Adrenal gland (tissue), 12 donors: ENCODE results near the gene ST8SIA1. TPM values are rescaled to one million over a fixed set of nuclear protein-coding genes. Genes with fewer than 3 reads are reported as not detected.

Experiments
- DNase-seq, 7 donors: peaks; one replicate each; pipeline ENCODE4 v3.0.0-alpha.2; 2019 to 2020
- H3K27ac ChIP-seq, 5 donors: fragments of 200-600 bp; sonication (generic) in 4 of 5; 1 replicate in 3 of 5; 2 replicates in 2 of 5; pipeline versions ENCODE4 v1.5.1 to v1.8.0; 2016 to 2020; ENCODE audit warnings: mild to moderate bottlenecking in 1 of 5
- H3K27me3 ChIP-seq: fragments of 200-600 bp; 2 replicates; pipeline ENCODE4 v1.8.0; 2021
- H3K36me3 ChIP-seq, 2 donors: fragments of 200-600 bp; replicated peaks in 1 of 2; 1 replicate in 1 of 2; 2 replicates in 1 of 2; pipeline versions ENCODE4 v1.5.1 to v1.8.0; 2018 to 2022
- H3K4me1 ChIP-seq, 2 donors: fragments of 200-600 bp; replicated peaks in 1 of 2; 1 replicate in 1 of 2; 2 replicates in 1 of 2; pipeline versions ENCODE4 v1.5.1 to v1.8.0; 2018 to 2021
- H3K4me3 ChIP-seq, 4 donors: fragments of 200-600 bp; sonication (generic) in 3 of 4; one replicate each; pipeline ENCODE4 v1.5.1; 2016 to 2018
- H3K9me3 ChIP-seq, 3 donors: fragments of 200-600 bp; sonication (generic) in 1 of 3; replicated peaks in 1 of 3; 1 replicate in 2 of 3; 2 replicates in 1 of 3; pipeline versions ENCODE4 v1.5.1 to v1.8.0; 2016 to 2021
- POLR2A ChIP-seq, 2 donors: fragments of 450-650 bp; IDR thresholded peaks; one replicate each; pipeline ENCODE4 v1.6.1; 2017; ENCODE audit warnings: antibody characterized with exemption in 2 of 2, mild to moderate bottlenecking in 2 of 2, moderate library complexity in 1 of 2
- WGBS, 4 donors: extraction: QIAGEN DNeasy Blood & Tissue Kit in 2 of 4; methylation state at CpG; one replicate each; pipeline versions ENCODE4 v1.1.5 to v1.1.7; 2013 to 2017; 5-methylcytosine and 5-hydroxymethylcytosine counted together
- intact Hi-C, 2 donors: fragments of 100-400 bp; cut with DNase I; formaldehyde crosslinking; loops; one replicate each; pipeline versions ENCODE4 v1.14.1 to v1.15.0; 2022 to 2023
- polyA plus RNA-seq, 3 donors: library from polyadenylated mRNA; stranded (reverse); fragments of 200-250 nt in 2 of 3; fragments of 350-450 nt in 1 of 3; fragmentation: Illumina TruSeq in 1 of 3; extraction: RNeasy Lipid Tissue Mini Kit (QIAGEN cat#74804) in 1 of 3; gene quantifications; one replicate each; pipeline ENCODE4 v1.2.3, GENCODE V29; 2013 to 2014
- total RNA-seq, 9 donors: library from RNA; depleted of rRNA in 4 of 9; stranded (reverse); fragments of >200 nt in 4 of 9; fragments of 120-200 nt in 1 of 9; fragmentation: NEBNext Ultra II Directional in 1 of 9; extraction: Animal tissue kit (Norgen Biotek cat#: 25700) in 1 of 9; gene quantifications; one replicate each; pipeline versions ENCODE4 v1.1.0 to v1.2.4, GENCODE V29; 2013 to 2023
- TF ChIP-seq, protein P1 (sequence below), 6 experiments: fragments of 450-650 bp in 4 of 6; fragments of 200-600 bp in 2 of 6; sonication (generic) in 1 of 6; IDR thresholded peaks; 1 replicate in 5 of 6; 2 replicates in 1 of 6; pipeline versions ENCODE4 v1.5.1 to v1.8.0; 2016 to 2021; ENCODE audit warnings: antibody characterized with exemption in 6 of 6, mild to moderate bottlenecking in 2 of 6, moderate library complexity in 1 of 6
- donor health status: healthy with polysubstance abuse.
- donor health status: Bipolar disorder and iron deficiency.
- donor health status: DM: yes; HTN: yes; CAD: no.
- donor health status: DM: no; HTN: no; CAD: no.
- donor health status: DM: no; HTN: no; CAD: no.
- donor health status: DM: yes; HTN: yes; CAD: no.

Gene ST8SIA1
- total and polyA plus RNA-seq, 12 donors, result 3.1 to 37.8 (median 11.8) TPM

DNA sequence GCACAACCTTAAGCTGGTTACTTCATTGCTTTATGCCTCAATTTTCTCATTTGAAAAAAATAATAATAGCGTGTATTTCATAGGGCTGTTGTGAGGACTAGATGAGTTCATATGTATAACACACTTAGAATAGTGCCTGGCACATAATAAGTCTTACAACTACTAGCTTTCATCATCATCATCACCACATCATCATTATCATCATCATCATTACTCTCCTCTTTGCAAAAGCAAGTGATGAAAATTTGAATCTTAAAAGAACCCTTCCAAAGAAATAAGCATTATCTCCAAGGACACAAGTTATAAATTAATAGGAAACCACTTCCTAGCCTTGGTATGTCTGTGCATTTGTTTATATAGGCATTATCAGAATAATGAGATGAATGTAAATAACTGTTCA lies 117.0 kb downstream of the ST8SIA1 start:
- no peak for DNase-seq
- Histone ChIP-seq H3K9me3 (no peaks in the 10 kb centered on the region), H3K4me3 (no peak overlapping the region), H3K36me3 (no peaks in the 10 kb centered on the region), H3K27ac (no peak overlapping the region), H3K4me1 (no peaks in the 10 kb centered on the region), H3K27me3 (no peaks in the 10 kb centered on the region)
- TF ChIP-seq, protein P1, sequence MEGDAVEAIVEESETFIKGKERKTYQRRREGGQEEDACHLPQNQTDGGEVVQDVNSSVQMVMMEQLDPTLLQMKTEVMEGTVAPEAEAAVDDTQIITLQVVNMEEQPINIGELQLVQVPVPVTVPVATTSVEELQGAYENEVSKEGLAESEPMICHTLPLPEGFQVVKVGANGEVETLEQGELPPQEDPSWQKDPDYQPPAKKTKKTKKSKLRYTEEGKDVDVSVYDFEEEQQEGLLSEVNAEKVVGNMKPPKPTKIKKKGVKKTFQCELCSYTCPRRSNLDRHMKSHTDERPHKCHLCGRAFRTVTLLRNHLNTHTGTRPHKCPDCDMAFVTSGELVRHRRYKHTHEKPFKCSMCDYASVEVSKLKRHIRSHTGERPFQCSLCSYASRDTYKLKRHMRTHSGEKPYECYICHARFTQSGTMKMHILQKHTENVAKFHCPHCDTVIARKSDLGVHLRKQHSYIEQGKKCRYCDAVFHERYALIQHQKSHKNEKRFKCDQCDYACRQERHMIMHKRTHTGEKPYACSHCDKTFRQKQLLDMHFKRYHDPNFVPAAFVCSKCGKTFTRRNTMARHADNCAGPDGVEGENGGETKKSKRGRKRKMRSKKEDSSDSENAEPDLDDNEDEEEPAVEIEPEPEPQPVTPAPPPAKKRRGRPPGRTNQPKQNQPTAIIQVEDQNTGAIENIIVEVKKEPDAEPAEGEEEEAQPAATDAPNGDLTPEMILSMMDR (IDR thresholded peaks at IDR 0.05), result no peak
- TF ChIP-seq POLR2A (IDR thresholded peaks at IDR 0.05), result no peak
- intact Hi-C loops, result no loop called here
- 83 to 97% (median 92%) methylated on average over 1 of the region's 1 CpG for WGBS, 4 donors

DNA sequence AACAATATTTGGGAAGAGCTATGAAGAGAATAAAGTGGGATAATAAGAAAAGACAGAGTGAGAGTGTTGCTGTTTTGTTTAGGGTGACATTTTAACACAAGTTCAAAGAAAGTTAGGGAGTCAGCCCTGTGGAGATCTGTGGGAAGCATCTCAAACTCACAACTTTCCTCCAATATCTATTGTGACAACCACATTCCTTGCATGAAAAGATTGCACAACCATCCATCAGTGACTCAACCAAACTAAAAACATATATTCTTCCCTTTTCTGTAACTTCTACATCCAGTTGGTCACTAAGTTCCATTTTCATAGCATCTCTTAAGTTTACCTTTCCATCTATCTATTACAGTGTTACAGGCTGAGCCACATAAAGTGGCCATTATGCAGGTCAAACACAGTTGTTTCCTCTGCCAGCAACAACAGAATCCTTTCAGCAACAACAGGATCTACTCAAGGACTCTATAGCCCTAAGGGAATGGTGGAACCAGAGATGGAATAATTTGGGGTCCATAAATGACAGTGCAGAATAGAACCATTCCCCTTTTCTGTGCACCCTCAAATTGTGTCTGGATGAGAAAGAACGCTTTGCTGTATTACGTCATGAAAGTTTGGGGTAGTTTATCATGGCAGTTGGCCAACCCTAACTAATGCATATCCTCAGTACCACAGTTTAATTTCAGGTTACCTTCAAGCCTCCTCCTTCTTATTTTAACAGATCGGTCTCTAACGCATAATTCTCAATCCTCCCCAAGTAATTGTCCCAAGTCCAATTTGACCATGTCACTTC lies 118.8 kb downstream of the ST8SIA1 start:
- no peaks in the 10 kb centered on the region for H3K4me1 ChIP-seq

DNA sequence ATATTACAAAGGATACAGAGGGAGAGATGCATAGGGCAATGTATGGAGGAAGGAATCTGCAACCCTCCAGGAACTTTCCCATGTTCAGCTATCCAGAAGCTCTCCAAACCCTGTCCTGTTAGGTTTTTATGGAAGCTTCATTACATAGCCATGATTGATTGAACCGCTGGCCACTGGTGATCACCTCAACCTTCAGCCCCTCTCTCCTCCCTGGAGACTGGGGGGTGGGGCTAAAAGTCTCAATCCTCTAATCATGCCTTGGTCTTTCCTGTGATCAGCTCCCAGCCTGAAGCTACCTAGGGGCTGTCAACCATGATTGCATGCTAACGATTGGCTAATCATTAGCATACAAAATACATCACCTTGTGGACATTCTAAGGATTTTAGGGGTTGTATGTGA lies 123.4 kb downstream of the ST8SIA1 start:
- WGBS, 4 donors, result 94 to 100% (median 98%) methylated on average over 2 of the region's 2 CpGs
- intact Hi-C loops, result no loop called here
- Histone ChIP-seq H3K36me3 (no peaks in the 10 kb centered on the region), H3K4me1 (no peaks in the 10 kb centered on the region), H3K27me3 (no peaks in the 10 kb centered on the region), H3K9me3 (no peaks in the 10 kb centered on the region), H3K4me3 (no peak overlapping the region), H3K27ac (no peak overlapping the region)
- DNase-seq, result no peak
- no peak for TF ChIP-seq POLR2A (IDR thresholded peaks at IDR 0.05)
- TF ChIP-seq, protein P1 (IDR thresholded peaks at IDR 0.05), result no peak

More for the DNA sequence above, 118.8 kb downstream of the ST8SIA1 start:
- Histone ChIP-seq H3K27ac (no peak overlapping the region), H3K9me3 (no peaks in the 10 kb centered on the region), H3K4me3 (no peak overlapping the region), H3K36me3 (no peaks in the 10 kb centered on the region), H3K27me3 (no peaks in the 10 kb centered on the region)
- WGBS, 4 donors, result 88 to 94% (median 90%) methylated on average over 4 of the region's 4 CpGs
- intact Hi-C loops, result no loop called here
- no peak for DNase-seq
- TF ChIP-seq, protein P1 (IDR thresholded peaks at IDR 0.05), result no peak
- TF ChIP-seq POLR2A (IDR thresholded peaks at IDR 0.05), result no peak

DNA sequence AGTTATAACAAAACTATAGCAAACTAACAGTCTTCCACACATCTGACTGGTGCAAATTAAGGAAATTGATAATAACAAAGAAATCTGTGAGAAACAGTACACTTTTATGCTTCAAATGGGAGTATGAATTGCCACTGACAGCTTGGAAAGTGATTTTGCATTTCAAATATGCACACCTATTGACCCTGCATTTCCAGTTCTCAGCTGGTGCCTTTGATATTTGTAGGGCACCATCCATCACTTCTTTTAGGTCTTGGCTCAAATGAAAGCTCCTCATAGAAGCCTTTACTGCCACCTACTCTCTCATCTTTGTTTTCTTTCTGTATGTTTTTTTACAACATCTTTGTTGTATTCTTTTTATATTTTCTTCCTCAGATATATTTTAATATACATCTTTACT lies 125.1 kb downstream of the ST8SIA1 start:
- Histone ChIP-seq H3K36me3 (no peaks in the 10 kb centered on the region), H3K27ac (no peak overlapping the region), H3K27me3 (no peaks in the 10 kb centered on the region), H3K4me3 (no peak overlapping the region), H3K9me3 (no peaks in the 10 kb centered on the region), H3K4me1 (no peaks in the 10 kb centered on the region)
- DNase-seq, result no peak
- intact Hi-C loops, result no loop called here
- TF ChIP-seq POLR2A (IDR thresholded peaks at IDR 0.05), result no peak
- TF ChIP-seq, protein P1 (IDR thresholded peaks at IDR 0.05), result no peak
